GM12873 (cell line): ENCODE measurements around the gene DNAJB9.

ENCODE experiments used
- CTCF ChIP-seq: IDR thresholded peaks from 2 replicates; pipeline ENCODE4 v1.5.1; 2012; ENCODE audit warnings: low read depth, mild to moderate bottlenecking, moderate library complexity, low read length, control low read depth; ENCODE audit not compliant: insufficient read depth; ENCODE audit errors: missing control alignments

DNAJB9 gene

GRCh38 chr7:108575156-108575555, 5.5 kb downstream of the DNAJB9 start:
- no peak for TF ChIP-seq CTCF

GRCh38 chr7:108576116-108576515, 6.4 kb downstream of the DNAJB9 start:
- TF ChIP-seq CTCF = no peak

GRCh38 chr7:108578937-108579336, 9.3 kb downstream of the DNAJB9 start:
- TF ChIP-seq CTCF = no peak

- no peak for TF ChIP-seq CTCF
Observed at GRCh38 chr7:108580298-108580697, 10.6 kb downstream of the DNAJB9 start.

GRCh38 chr7:108581655-108582491, 12.2 kb downstream of the DNAJB9 start:
- no peak for TF ChIP-seq CTCF

GRCh38 chr7:108584211-108584610, 14.5 kb downstream of the DNAJB9 start:
- TF ChIP-seq CTCF = no peak

- no peak for TF ChIP-seq CTCF
Observed at GRCh38 chr7:108585843-108586242, 16.2 kb downstream of the DNAJB9 start.
